Gastroesophageal sphincter (tissue), 3 donors: ENCODE data around the gene MEIS3.

Experiments
- CTCF ChIP-seq, 4 experiments: fragments of 200-600 bp in 2 of 4; fragments of 450-650 bp in 2 of 4; sonication (generic) in 1 of 4; IDR thresholded peaks; one replicate each; pipeline ENCODE4 v1.5.1; 2017 to 2019; ENCODE audit warnings: antibody characterized with exemption in 4 of 4, mild to moderate bottlenecking in 2 of 4, moderate library complexity in 2 of 4
- POLR2A ChIP-seq, 2 donors: fragments of 450-650 bp; IDR thresholded peaks; one replicate each; pipeline ENCODE4 v1.6.1; 2017; ENCODE audit warnings: antibody characterized with exemption in 2 of 2, mild to moderate bottlenecking in 2 of 2, moderate library complexity in 1 of 2
- POLR2AphosphoS5 ChIP-seq: sonication (generic); formaldehyde crosslinking; IDR thresholded peaks from one replicate; pipeline ENCODE4 v1.6.1; 2017; ENCODE audit warnings: antibody characterized with exemption

- no peak for TF ChIP-seq CTCF (IDR thresholded peaks at IDR 0.05)
- TF ChIP-seq POLR2A (IDR thresholded peaks at IDR 0.05), result no peak
- TF ChIP-seq POLR2AphosphoS5, result no peak
Observed at GRCh38 chr19:47429140-47429793, 9.9 kb upstream of the MEIS3 start.
